HG03175 (cell line): ENCODE measurements around the gene DUSP22.

Source experiments
- ATAC-seq: cut with Tn5 transposase; IDR thresholded peaks from one replicate; pipeline ENCODE4 v1.9.1; 2021; ENCODE audit warnings: mild to moderate bottlenecking, moderate library complexity; ENCODE audit not compliant: unreplicated experiment

Gene DUSP22

DNA sequence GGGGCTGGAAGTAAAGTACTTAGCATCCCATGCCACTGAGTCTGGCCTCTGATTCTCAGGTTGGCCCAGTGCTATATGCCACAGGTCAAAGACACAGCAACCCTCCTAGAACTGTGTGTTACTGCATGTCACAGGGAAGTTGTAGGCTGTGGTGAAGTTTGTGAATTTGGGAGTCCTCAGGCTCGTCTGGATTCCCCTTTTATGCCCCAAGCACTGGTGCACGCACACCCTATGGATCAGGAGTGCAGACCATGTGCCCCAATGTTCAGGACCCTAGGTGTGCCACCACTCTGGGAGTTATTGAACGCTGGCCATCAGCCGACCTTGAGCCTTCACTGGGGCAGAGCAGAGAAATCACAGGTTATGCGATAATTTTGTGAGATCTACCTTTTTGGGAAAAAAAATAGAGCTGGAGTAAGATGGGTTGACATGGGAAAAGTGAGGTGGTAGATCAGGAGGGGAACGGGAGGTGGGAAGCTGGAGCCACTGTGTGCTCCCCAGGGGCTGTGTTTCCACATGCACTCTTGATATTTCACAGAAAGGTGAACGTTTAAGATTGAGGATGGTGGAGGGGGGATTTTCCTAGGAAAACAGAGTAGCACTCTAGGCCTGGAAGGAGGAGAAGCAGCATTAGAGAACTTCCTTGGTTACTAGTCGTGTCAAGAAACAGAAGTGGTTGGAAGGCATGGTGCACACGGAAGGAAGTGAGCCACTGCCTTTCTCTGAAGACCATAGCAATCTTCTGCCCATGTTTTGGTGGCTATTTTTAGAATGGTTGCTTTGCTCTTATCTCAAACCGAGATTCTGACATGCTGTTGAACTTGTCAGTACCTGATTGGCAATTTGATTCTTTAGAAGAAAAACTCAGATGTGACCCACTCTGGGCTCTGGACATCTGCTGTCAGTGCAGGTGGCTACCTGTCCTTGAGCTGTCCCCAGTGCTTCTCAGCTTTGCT lies 44.1 kb downstream of the DUSP22 start:
- peak; percentile 47 for ATAC-seq

GRCh38 chr6:337805-338368 lies 45.6 kb downstream of the DUSP22 start:
- no peak for ATAC-seq

DNA sequence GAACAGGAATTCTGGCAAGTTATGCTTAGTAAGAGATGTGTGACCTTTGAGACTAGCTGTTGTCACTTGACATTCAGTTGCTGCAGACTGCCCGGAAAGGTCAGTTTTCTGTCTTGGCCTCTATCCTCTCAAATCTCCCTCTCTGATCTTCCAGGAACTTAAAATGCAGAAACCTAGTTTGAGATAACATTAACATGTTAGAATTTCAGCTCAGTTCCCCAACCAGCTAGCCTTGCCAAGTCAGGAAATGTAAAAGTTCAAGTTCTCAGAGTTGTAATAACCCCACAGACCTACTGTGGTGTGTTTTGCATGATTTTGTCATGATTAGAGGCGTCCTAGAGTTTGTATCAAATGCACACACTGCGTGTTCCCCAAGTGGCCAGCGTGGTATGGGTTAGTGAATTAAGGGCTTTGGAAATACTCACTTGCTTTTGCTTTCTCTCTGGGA lies 46.6 kb downstream of the DUSP22 start:
- ATAC-seq, result no peak

DNA sequence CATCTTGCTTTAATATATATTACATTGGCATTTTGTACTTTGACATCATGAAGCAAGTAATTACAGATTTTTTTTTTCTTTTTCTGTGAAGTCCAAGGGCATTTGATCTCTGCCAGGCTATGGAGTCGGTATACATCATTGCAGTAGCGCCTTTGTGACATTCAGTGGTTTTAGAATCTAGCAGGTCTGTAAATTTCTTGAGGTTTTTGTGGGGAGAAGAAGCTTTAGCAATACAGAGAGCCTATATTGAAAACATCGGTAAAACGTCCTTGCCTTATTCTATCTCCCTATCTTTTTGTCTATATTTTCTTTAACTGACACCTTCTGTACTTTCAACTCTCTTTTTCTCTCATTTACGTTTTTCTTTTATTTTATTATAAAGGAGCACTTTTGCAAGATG lies 47.2 kb downstream of the DUSP22 start:
- ATAC-seq, result no peak

DNA sequence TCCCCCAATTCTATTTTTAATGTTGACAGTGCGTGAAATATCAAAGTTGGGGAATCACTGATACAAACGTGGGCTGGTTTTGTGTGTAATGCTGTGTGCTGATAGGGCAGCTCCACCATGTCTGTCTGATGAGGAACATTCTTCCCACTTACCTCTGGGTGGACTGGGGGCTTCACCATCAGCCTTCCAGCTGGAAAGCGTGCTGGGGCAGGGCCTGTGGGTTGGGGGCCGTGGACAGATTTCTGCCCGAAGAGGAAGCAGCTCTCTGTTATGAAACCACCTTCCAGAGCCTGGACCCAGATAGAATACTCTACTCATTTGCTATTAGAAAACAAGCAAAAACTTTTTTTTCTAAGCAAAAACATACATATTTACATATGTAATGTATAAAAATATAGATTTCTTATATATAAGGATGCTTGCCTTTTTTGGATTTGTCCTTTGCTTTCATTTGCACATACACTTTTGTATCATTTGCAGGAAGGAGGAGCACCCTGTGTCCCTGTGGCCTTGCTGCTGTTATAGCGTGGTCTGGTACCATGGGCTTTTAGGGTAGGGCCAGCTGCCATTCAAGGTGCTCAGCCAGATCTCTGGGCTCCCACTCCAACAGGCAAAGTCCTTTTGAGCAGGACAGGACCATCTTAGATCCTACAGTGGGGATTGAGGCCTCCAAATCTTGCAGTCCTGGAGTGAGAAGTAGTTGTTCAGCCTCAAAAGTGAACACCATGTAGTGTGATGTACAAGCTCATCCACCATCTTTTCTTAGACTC lies 48.1 kb downstream of the DUSP22 start:
- ATAC-seq, result no peak

DNA sequence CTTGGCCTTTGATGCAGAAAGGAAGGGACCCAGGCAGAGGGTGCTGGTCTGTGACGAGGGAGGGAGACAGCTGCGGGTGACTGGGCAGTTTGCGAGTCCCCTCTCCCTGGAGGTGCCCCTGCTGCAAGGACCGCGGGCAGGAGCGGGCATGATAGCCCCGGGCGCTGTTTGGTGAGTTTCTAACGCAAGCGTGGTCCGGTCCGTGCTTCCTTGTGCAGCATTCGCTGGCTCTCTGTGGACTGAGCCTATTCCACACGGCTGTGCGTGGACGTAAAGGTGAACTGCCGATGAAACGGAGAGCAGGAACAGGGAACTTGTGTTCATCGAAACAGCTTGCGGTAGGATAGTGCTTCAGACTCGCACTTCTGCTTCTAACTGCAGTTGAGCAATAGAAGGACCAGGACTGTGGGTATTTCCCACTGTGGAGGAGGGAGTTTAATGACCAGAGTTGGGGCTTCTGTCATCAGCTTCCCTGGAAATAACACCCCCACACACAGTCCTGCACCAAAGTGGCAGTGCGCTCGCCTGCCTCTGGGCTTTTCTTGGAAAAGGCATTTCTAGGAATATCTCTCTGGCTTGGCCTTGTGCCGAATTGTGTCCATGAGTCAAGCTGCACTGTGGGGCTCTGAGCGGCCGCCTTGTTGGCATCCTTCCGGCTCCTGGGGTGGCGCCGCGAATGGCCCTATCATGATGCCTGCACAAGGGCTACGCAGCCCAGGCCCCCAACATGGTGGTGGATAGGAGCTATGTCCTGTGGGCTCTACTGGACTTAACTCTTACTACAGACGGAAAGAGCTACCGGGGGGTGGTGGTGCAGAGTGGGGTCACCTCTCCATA lies 48.9 kb downstream of the DUSP22 start:
- ATAC-seq, result peak; percentile 19

GRCh38 chr6:341914-342831 lies 49.9 kb downstream of the DUSP22 start:
- ATAC-seq, result peak; percentile 52

- ATAC-seq, result no peak
Observed at GRCh38 chr6:342832-343179, 50.5 kb downstream of the DUSP22 start.

DNA sequence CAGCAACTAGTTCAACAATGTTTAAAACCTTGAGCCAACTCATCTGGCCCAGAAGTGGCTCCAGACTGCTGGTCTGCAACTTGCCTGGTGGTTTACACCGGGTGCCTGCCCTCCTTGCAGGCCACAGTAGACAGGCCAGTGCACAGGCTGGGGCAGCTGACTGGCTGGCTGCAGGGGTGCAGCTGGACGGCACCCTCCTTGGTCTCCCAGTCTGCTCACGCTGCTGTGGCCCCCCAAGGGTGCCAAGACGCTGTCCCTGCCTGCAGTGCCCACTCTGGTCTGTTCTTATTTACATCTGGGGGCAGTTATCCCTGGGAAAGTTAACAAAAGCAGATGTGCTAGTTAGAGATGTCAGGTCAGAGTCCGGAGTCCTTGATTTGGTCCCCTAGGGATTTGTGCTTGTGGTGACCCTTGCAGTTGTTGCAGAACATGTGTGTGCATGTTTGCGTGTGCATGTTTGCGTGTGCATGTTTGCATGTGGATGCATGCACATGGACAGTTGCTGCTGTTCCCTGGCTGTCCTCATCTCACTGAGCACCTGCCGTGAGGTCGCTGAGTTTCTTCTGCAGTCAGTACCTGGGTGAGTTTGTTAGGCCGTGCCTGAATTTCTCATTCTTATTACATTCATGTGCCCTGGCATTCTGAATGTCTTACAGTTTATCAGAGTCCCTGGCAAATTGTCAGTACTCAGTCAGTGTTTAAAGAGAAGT lies 51.1 kb downstream of the DUSP22 start:
- ATAC-seq, result no peak

GRCh38 chr6:343960-344815 lies 51.9 kb downstream of the DUSP22 start:
- ATAC-seq, result no peak

GRCh38 chr6:344816-345340 lies 52.6 kb downstream of the DUSP22 start:
- no peak for ATAC-seq

DNA sequence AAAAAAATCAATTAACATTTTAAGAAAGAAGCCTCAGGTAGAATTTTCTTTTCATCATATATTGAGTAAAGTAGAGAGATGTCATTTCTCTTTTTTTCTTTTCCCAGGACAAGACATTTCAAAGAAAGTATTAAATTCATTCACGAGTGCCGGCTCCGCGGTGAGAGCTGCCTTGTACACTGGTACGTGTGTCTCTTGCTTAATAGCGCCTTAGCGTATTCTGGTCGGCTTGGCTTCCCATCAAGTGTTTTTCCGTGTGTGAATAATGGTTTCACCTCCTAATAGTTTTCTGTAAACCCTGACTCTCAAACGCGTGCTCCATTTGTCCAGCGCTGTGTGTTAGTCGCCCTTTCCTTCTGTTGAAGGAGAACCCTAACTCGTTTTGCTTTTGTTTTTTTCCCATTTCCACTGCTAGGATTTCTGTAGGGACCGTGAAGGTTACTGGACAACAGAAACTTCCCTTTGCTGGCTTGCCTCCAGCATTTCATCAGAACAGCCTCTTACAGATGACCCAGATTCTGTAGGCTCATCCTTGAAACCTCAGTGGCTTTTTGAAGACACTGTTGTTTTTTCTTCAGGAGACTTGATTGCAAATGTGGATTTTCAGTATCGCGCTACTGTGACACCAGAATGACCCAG lies 53.6 kb downstream of the DUSP22 start:
- ATAC-seq, result no peak

DNA sequence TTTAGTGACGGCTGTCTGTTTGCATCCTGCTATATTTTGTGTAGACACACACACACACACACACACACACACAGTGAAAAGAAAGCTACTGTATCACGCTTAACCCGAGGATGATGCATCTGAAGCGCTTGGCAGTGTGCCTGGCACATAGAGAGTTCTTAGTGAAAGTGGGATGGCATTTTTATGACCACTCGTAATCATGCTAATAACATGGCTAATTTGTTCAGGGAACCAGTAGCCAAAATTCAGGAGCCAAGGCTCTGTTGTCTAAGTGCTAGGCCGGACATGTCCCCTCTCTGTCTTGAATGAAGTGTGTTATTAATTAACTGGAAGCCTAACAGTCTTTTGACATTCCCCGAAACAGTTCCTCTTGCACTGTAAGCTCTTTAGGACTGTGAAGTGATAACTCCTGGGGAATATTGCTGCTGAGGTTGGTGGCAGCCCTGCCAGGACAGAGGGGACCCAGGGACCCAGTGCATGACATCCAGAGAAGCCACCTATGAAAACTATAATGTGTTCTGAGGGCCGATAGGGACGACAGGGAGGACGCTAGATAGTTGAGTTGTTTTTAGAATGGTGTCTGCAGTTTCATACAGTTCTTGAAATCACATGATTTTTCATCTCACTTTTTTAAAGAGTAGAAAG lies 54.2 kb downstream of the DUSP22 start:
- ATAC-seq, result no peak

DNA sequence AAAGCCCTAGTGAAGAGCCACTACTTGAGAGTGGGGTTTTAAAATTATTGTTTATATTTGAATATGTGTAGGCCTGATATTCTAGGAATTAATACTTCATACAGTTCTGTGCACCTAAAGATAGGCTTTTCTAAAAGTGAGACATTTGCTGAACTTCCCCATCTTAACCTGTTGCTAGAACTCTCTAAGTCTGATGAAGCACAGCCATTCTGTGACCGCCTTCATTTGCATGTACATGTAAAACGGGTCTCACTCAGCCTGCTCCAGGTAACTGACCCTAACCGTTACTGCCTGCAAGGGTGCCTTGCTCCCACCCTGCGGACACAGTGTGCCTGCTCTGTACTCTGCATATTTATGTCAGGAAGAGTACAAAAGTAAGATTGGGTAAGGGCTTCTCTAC lies 54.9 kb downstream of the DUSP22 start:
- peak; percentile 76 for ATAC-seq

GRCh38 chr6:347951-348859 lies 55.9 kb downstream of the DUSP22 start:
- ATAC-seq, result no peak

DNA sequence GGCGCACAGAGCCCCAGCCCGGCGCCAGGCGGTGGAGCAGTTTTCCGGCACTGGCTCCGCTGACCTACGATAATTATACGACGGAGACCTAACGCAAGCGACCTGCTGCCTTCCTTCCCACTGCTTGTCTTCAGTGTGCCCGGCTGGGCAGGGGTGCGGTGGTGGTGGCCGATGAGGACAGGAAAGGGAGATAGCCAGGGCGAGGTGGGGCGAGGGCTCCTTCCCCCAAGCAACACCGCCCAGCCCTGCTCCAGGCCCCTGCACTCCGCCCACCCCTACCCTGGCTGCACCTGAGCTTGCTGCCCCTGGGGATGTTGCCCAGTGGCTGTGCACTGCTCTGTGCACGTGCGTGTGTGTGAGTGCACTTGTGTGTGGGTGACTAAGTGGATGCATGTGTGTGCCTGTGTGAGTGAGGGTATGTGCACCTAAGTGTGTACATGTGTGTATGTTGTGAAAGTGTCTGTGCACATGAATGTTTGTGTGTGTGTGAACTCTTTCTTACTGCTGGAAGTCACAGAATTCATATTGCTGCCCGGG lies 56.6 kb downstream of the DUSP22 start:
- no peak for ATAC-seq
